Keratinocyte (primary cell): ENCODE data around the gene ARSK. TPM values are rescaled to one million over a fixed set of nuclear protein-coding genes. Genes with fewer than 3 reads are reported as not detected.

ENCODE experiments used
- DNase-seq: peaks from one replicate; pipeline ENCODE4 v3.0.0-alpha.2; 2011; ENCODE audit warnings: low read depth, missing footprints, low spot score
- FAIRE-seq: peaks from 2 replicates; lab custom pipeline; 2011; peaks lifted over from hg19 to GRCh38; lab: Jason Lieb, UNC
- H2AFZ ChIP-seq: 2 replicates; pipeline ENCODE4 v1.6.0; 2012; ENCODE audit warnings: low read length, control low read depth, inconsistent platforms; ENCODE audit not compliant: control insufficient read depth
- H3K27ac ChIP-seq: 2 replicates; pipeline ENCODE4 v1.5.1; 2011; ENCODE audit warnings: low read length; ENCODE audit not compliant: control insufficient read depth, insufficient read depth
- H3K27me3 ChIP-seq: 3 replicates; pipeline ENCODE4 v1.6.0; 2011; ENCODE audit warnings: low read length; ENCODE audit not compliant: control insufficient read depth, insufficient read depth; ENCODE audit errors: extremely low read depth
- H3K36me3 ChIP-seq, 2 experiments: 2 replicates in 1 of 2; 3 replicates in 1 of 2; pipeline ENCODE4 v1.5.1; 2011; ENCODE audit warnings: low read length in 2 of 2, mild to moderate bottlenecking in 1 of 2; ENCODE audit not compliant: control insufficient read depth in 2 of 2, insufficient read depth in 2 of 2; ENCODE audit errors: extremely low read depth in 1 of 2
- H3K4me1 ChIP-seq: 3 replicates; pipeline ENCODE4 v1.5.1; 2011; ENCODE audit warnings: low read length; ENCODE audit not compliant: control insufficient read depth, insufficient read depth; ENCODE audit errors: extremely low read depth
- H3K4me2 ChIP-seq: 3 replicates; pipeline ENCODE4 v1.6.0; 2011; ENCODE audit warnings: low read depth, low read length; ENCODE audit not compliant: control insufficient read depth, insufficient read depth; ENCODE audit errors: extremely low read depth
- H3K4me3 ChIP-seq, 3 experiments: fragments of 200-600 bp in 1 of 3; sonication (generic) in 1 of 3; 2 replicates in 2 of 3; 3 replicates in 1 of 3; pipeline ENCODE4 v1.5.1; 2011 to 2016; ENCODE audit warnings: low read length in 3 of 3, mild to moderate bottlenecking in 3 of 3, control low read depth in 2 of 3, inconsistent platforms in 1 of 3, low read depth in 1 of 3, mixed read lengths in 1 of 3, mixed run types in 1 of 3, moderate library complexity in 1 of 3; ENCODE audit not compliant: control insufficient read depth in 2 of 3, insufficient read depth in 2 of 3; ENCODE audit errors: extremely low read depth in 1 of 3
- H3K79me2 ChIP-seq: 2 replicates; pipeline ENCODE4 v1.6.0; 2012; ENCODE audit warnings: low read length; ENCODE audit not compliant: control insufficient read depth, insufficient read depth
- H3K9ac ChIP-seq: 3 replicates; pipeline ENCODE4 v1.6.0; 2011; ENCODE audit warnings: low read length; ENCODE audit not compliant: control insufficient read depth, insufficient read depth; ENCODE audit errors: extremely low read depth
- H3K9me1 ChIP-seq: 3 replicates; pipeline ENCODE4 v1.6.0; 2011; ENCODE audit warnings: low read length; ENCODE audit not compliant: control insufficient read depth, insufficient read depth; ENCODE audit errors: extremely low read depth
- H3K9me3 ChIP-seq: 2 replicates; pipeline ENCODE4 v1.5.1; 2012; ENCODE audit warnings: low read depth, low read length; ENCODE audit not compliant: control insufficient read depth
- H4K20me1 ChIP-seq: 3 replicates; pipeline ENCODE4 v1.6.0; 2011; ENCODE audit warnings: low read length; ENCODE audit not compliant: control insufficient read depth, insufficient read depth; ENCODE audit errors: extremely low read depth
- CTCF ChIP-seq, 3 experiments: IDR thresholded peaks in 1 of 3; conservative IDR thresholded peaks in 1 of 3; optimal IDR thresholded peaks in 1 of 3; 2 replicates in 2 of 3; 3 replicates in 1 of 3; pipeline versions ENCODE3 to v1.5.1; 2011; ENCODE audit warnings: low read length in 3 of 3, mild to moderate bottlenecking in 3 of 3, moderate library complexity in 2 of 3, control low read depth in 1 of 3, inconsistent platforms in 1 of 3; ENCODE audit not compliant: insufficient read depth in 2 of 3; ENCODE audit errors: extremely low read depth in 1 of 3
- EZH2 ChIP-seq: IDR thresholded peaks from one replicate; pipeline ENCODE4 v1.6.1; 2012; ENCODE audit warnings: inconsistent platforms, mild to moderate bottlenecking, low read length, moderate library complexity
- dilution Hi-C: fragments of 300-500 bp; cut with MboI; formaldehyde crosslinking; loops from one replicate; pipeline ENCODE4 v1.7.0; 2020; ENCODE audit warnings: low sequenced_read_pairs; ENCODE audit not compliant: extremely low pct_ligation_motif_present
- polyA plus RNA-seq, 5 experiments: library from polyadenylated mRNA; depleted of rRNA in 3 of 5; stranded (reverse) in 3 of 5; stranded (forward) in 1 of 5; unstranded in 1 of 5; fragments of >200 nt; gene quantifications; 1 replicate in 1 of 5; 2 replicates in 3 of 5; 3 replicates in 1 of 5; pipeline versions ENCODE4 v1.2.1 to v1.2.3, GENCODE V29; 2011 to 2012; ENCODE audit warnings: missing spikeins in 2 of 5, low read depth in 1 of 5, low replicate concordance in 1 of 5

Gene ARSK
- polyA plus RNA-seq, 1 donor (not counting 4 experiments of a cell fraction or from before 2014, with no cell fraction given), result 9.3 TPM

GRCh38 chr5:95563367-95563766, 8.5 kb downstream of the ARSK start:
- no peaks in the 10 kb centered on the region for H3K9me3 ChIP-seq
- no peaks in the 10 kb centered on the region for H3K36me3 ChIP-seq
- no peaks in the 10 kb centered on the region for H3K9me1 ChIP-seq
- no peak overlapping the region for H3K9ac ChIP-seq
- FAIRE-seq (no peak), DNase-seq (no peak)
- dilution Hi-C loops, result no loop called here
- no peak overlapping the region for H3K4me2 ChIP-seq
- no peak overlapping the region for H3K4me3 ChIP-seq
- no peak overlapping the region for H2AFZ ChIP-seq
- no peaks in the 10 kb centered on the region for H3K79me2 ChIP-seq
- H4K20me1 ChIP-seq, result no peaks in the 10 kb centered on the region
- H3K27ac ChIP-seq, result no peak overlapping the region
- no peaks in the 10 kb centered on the region for H3K4me1 ChIP-seq
- H3K27me3 ChIP-seq, result no peaks in the 10 kb centered on the region
- TF ChIP-seq EZH2 (no peak), CTCF (optimal IDR thresholded peaks at IDR 0.05 in 1 of 3, IDR thresholded peaks at IDR 0.05 in 1 of 3, conservative IDR thresholded peaks at IDR 0.05 in 1 of 3; ENCODE audit: extremely low read depth in 1 of 3, insufficient read depth in 2 of 3, low read length in 3 of 3) (no peak)

GRCh38 chr5:95564450-95564849, 9.5 kb downstream of the ARSK start:
- Histone ChIP-seq H3K9ac (no peak overlapping the region), H2AFZ (no peak overlapping the region), H3K79me2 (no peaks in the 10 kb centered on the region), H3K4me3 (no peak overlapping the region), H3K27me3 (no peaks in the 10 kb centered on the region), H3K9me3 (no peaks in the 10 kb centered on the region), H3K4me1 (no peaks in the 10 kb centered on the region), H4K20me1 (no peaks in the 10 kb centered on the region), H3K36me3 (no peaks in the 10 kb centered on the region), H3K27ac (no peak overlapping the region), H3K4me2 (no peak overlapping the region), H3K9me1 (no peaks in the 10 kb centered on the region)
- FAIRE-seq, result no peak
- DNase-seq, result no peak
- TF ChIP-seq EZH2 (no peak), CTCF (optimal IDR thresholded peaks at IDR 0.05 in 1 of 3, IDR thresholded peaks at IDR 0.05 in 1 of 3, conservative IDR thresholded peaks at IDR 0.05 in 1 of 3; ENCODE audit: extremely low read depth in 1 of 3, insufficient read depth in 2 of 3, low read length in 3 of 3) (no peak)
- dilution Hi-C loops, result no loop called here
